ENCODE data around the gene ARL10. TPM values are rescaled to one million over a fixed set of nuclear protein-coding genes. Genes with fewer than 3 reads are reported as not detected.

ARL10 gene
- total RNA-seq, 6 donors from 2014 or later = 2.7 to 7.8 (median 4.1) TPM

GRCh38 chr5:176413709-176414191 lies 48.5 kb downstream of the ARL10 start:
- Histone ChIP-seq H3K4me1 (peaks cover 37 to 54% (median 48%) of the 10 kb centered on the region in 4 donors), H3K27me3 (no peaks in the 10 kb centered on the region), H3K36me3 (peaks cover 0 to 12% (median 10%) of the 10 kb centered on the region in 4 donors), H3K4me3 (peak overlapping the region in 1 of 4 donors; percentile 4), H3K9me3 (no peaks in the 10 kb centered on the region), H3K27ac (peak overlapping the region in 3 of 4 donors; percentile 45 to 95 (median 51))
- TF ChIP-seq POLR2AphosphoS5 (IDR thresholded peaks at IDR 0.05) (no peak), POLR2A (IDR thresholded peaks at IDR 0.05) (no peak), EP300 (IDR thresholded peaks at IDR 0.05) (no peak)
- TF ChIP-seq, protein P1, sequence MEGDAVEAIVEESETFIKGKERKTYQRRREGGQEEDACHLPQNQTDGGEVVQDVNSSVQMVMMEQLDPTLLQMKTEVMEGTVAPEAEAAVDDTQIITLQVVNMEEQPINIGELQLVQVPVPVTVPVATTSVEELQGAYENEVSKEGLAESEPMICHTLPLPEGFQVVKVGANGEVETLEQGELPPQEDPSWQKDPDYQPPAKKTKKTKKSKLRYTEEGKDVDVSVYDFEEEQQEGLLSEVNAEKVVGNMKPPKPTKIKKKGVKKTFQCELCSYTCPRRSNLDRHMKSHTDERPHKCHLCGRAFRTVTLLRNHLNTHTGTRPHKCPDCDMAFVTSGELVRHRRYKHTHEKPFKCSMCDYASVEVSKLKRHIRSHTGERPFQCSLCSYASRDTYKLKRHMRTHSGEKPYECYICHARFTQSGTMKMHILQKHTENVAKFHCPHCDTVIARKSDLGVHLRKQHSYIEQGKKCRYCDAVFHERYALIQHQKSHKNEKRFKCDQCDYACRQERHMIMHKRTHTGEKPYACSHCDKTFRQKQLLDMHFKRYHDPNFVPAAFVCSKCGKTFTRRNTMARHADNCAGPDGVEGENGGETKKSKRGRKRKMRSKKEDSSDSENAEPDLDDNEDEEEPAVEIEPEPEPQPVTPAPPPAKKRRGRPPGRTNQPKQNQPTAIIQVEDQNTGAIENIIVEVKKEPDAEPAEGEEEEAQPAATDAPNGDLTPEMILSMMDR (IDR thresholded peaks at IDR 0.05) = no peak
- WGBS, 2 donors = 93% methylated on average over 6 to 7 of the region's 7 CpGs
- ATAC-seq (ENCODE audit: low FRiP score in 2 of 2) = no peak
- DNase-seq = no peak

DNA sequence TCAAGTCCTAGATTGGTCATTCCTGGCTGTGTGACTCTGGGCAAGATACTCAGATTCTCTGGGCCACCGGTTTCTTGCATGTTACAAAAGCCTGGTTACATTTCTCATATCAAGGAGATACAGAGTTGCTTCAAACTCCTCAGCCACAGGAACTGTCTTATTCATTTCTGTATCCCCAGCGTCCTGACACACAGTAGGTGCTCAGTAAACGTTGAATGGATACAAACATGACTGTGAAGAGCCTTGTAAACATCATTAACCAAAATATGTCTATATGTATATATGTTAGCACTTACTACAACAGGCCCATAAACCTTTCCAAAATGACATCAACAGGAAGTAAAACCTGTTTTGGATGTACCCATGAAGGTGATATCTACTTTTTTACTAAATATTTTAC lies 49.4 kb downstream of the ARL10 start:
- WGBS, 2 donors = 66 to 68% methylated on average over 3 of the region's 3 CpGs
- no peaks in the 10 kb centered on the region for H3K27me3 ChIP-seq
- TF ChIP-seq POLR2AphosphoS5 (IDR thresholded peaks at IDR 0.05) (no peak), EP300 (IDR thresholded peaks at IDR 0.05) (no peak), POLR2A (IDR thresholded peaks at IDR 0.05) (no peak)
- TF ChIP-seq, protein P1 (IDR thresholded peaks at IDR 0.05) = no peak
- H3K36me3 ChIP-seq = peaks cover 0 to 6% (median 4%) of the 10 kb centered on the region in 4 donors
- DNase-seq (no peak), ATAC-seq (ENCODE audit: low FRiP score in 2 of 2) (no peak)
- H3K27ac ChIP-seq = peak overlapping the region in 1 of 4 donors; percentile 95
- H3K9me3 ChIP-seq = no peaks in the 10 kb centered on the region
- peaks cover 37 to 54% (median 48%) of the 10 kb centered on the region in 4 donors for H3K4me1 ChIP-seq
- peak overlapping the region in 1 of 4 donors; percentile 81 for H3K4me3 ChIP-seq

DNA sequence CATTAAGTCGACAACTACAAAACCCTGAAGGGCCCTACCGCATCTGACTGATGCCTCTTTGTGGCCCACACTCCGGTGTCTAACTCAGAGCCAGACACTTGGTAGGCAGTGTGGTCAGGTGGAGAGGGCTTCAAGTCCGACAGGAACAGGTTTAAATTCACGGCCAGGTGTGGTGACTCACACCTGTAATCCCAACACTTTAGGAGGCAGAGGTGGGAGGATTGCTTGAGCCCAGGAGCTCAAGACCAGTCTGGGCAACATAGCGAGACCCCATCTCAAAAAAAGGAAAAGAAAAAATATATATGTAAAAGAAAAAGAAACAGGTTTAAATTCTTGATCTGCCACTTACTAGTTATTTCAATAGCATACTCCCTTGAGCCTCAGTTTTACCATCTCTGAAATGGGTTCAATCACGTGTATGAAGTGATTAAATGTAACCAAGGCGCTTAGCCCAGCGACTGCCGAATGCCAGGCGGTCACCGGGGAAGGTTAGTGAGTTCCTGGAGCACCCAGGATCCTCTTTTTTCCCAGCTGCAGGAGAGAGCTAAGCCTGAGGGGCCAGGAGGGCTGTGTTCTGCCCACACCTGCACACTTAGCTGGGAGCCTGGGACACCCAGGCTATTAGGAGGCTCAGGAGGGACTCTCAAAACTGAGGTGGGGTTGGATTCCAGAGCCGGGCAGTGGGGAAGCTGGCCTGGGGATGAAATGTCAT lies 50.1 kb downstream of the ARL10 start:
- WGBS, 2 donors = 62 to 66% methylated on average over 13 of the region's 13 CpGs
- ATAC-seq (ENCODE audit: low FRiP score in 2 of 2) (peak in 1 of 2 donors; percentile 4), DNase-seq (peak in 1 of 2 donors; percentile 28)

GRCh38 chr5:176415952-176416924 lies 51.0 kb downstream of the ARL10 start, which contains the start of gene CLTB:
CLTB (minus strand) TSS chr5:176416539; CDS start chr5:176416363, 176 bp downstream.
- ATAC-seq (ENCODE audit: low FRiP score in 2 of 2) (peak; percentile 94 to 98), DNase-seq (peak; percentile 94 to 100)
- Histone ChIP-seq H3K4me1 (peaks cover 37 to 52% (median 44%) of the 10 kb centered on the region in 4 donors), H3K9me3 (no peaks in the 10 kb centered on the region), H3K27me3 (no peaks in the 10 kb centered on the region), H3K36me3 (no peaks in the 10 kb centered on the region), H3K4me3 (peak within 1 kb of the TSS; percentile 81 to 99 (median 90)), H3K27ac (peak within 1 kb of the TSS; percentile 93 to 95 (median 94))
- 4 to 33% methylated on average over 3 to 24 of the region's 107 CpGs for WGBS, 2 donors
- TF ChIP-seq EP300 (IDR thresholded peaks at IDR 0.05) (no peak), POLR2AphosphoS5 (IDR thresholded peaks at IDR 0.05) (peak; percentile 77 to 88), POLR2A (IDR thresholded peaks at IDR 0.05) (peak in 3 of 4 donors; percentile 80 to 90 (median 90))
- TF ChIP-seq, protein P1 (IDR thresholded peaks at IDR 0.05) = peak; percentile 74 to 100 (median 99)

More for the DNA sequence above, 50.1 kb downstream of the ARL10 start:
- Histone ChIP-seq H3K27me3 (no peaks in the 10 kb centered on the region), H3K4me3 (peak overlapping the region; percentile 81 to 99 (median 90)), H3K9me3 (no peaks in the 10 kb centered on the region), H3K27ac (peak overlapping the region; percentile 93 to 95 (median 94)), H3K36me3 (no peaks in the 10 kb centered on the region), H3K4me1 (peaks cover 37 to 54% (median 48%) of the 10 kb centered on the region in 4 donors)
- TF ChIP-seq, protein P1 (IDR thresholded peaks at IDR 0.05) = no peak
- TF ChIP-seq POLR2AphosphoS5 (IDR thresholded peaks at IDR 0.05) (peak in 1 of 2 donors; percentile 3), POLR2A (IDR thresholded peaks at IDR 0.05) (no peak)
